ENCODE results near the gene DSCAM.
A peak's percentile ranks its signal among the peaks of the same experiment; 100 is the strongest.
"Not testable (repeated sequence)": the region's sequence is repeated elsewhere in the genome, so short reads cannot be mapped to it uniquely, and the experiment has no call there.

DSCAM gene

GRCh38 chr21:40200126-40200525, 646.8 kb downstream of the DSCAM start:
- no peak for DNase-seq

- DNase-seq = no peak
Measured at GRCh38 chr21:40194185-40194980, 652.6 kb downstream of the DSCAM start.

GRCh38 chr21:40191616-40192015, 655.3 kb downstream of the DSCAM start:
- no peak for DNase-seq

GRCh38 chr21:40191196-40191595, 655.8 kb downstream of the DSCAM start:
- no peak for DNase-seq

- no peak for DNase-seq
Measured at GRCh38 chr21:40187946-40188654, 658.9 kb downstream of the DSCAM start.

- DNase-seq = no peak
Measured at GRCh38 chr21:40187244-40187643, 659.7 kb downstream of the DSCAM start.

- no peak for DNase-seq
Measured at GRCh38 chr21:40186045-40186444, 660.9 kb downstream of the DSCAM start.

GRCh38 chr21:40185208-40185607, 661.8 kb downstream of the DSCAM start:
- DNase-seq = no peak

GRCh38 chr21:40182491-40182890, 664.5 kb downstream of the DSCAM start:
- not testable (repeated sequence) for DNase-seq

- DNase-seq = no peak
Measured at GRCh38 chr21:40179166-40179565, 667.8 kb downstream of the DSCAM start.

GRCh38 chr21:40178726-40179125, 668.2 kb downstream of the DSCAM start:
- no peak for DNase-seq

GRCh38 chr21:40177979-40178378, 669.0 kb downstream of the DSCAM start:
- no peak for DNase-seq

GRCh38 chr21:40176724-40177123, 670.2 kb downstream of the DSCAM start:
- no peak for DNase-seq

GRCh38 chr21:40173816-40174215, 673.1 kb downstream of the DSCAM start:
- DNase-seq = peak in 2 of 3 donors; percentile 6 to 13

GRCh38 chr21:40169971-40170370, 677.0 kb downstream of the DSCAM start:
- no peak for DNase-seq

- no peak for DNase-seq
Measured at GRCh38 chr21:40166291-40166843, 680.6 kb downstream of the DSCAM start.

GRCh38 chr21:40165773-40166070, 681.2 kb downstream of the DSCAM start:
- DNase-seq = no peak

GRCh38 chr21:40164905-40165772, 681.8 kb downstream of the DSCAM start:
- DNase-seq = no peak

- no peak for DNase-seq
Measured at GRCh38 chr21:40162075-40162474, 684.9 kb downstream of the DSCAM start.

- no peak for DNase-seq
Measured at GRCh38 chr21:40160911-40161310, 686.0 kb downstream of the DSCAM start.

GRCh38 chr21:40158366-40158765, 688.6 kb downstream of the DSCAM start:
- DNase-seq = no peak

- no peak for DNase-seq
Measured at GRCh38 chr21:40155563-40155962, 691.4 kb downstream of the DSCAM start.

- DNase-seq = no peak
Measured at GRCh38 chr21:40153351-40153750, 693.6 kb downstream of the DSCAM start.
